SKM-1 (cell line): ENCODE measurements around the gene MMP24.
"Not testable (repeated sequence)": the region's sequence is repeated elsewhere in the genome, so short reads cannot be mapped to it uniquely, and the experiment has no call there.

Experiments
- DNase-seq: peaks from one replicate; lab custom pipeline; 2025; ENCODE audit not compliant: unreplicated experiment; lab: John Stamatoyannopoulos, UW

Gene MMP24

GRCh38 chr20:35305682-35306556 lies 79.4 kb downstream of the MMP24 start:
- peak; percentile 37 for DNase-seq

DNA sequence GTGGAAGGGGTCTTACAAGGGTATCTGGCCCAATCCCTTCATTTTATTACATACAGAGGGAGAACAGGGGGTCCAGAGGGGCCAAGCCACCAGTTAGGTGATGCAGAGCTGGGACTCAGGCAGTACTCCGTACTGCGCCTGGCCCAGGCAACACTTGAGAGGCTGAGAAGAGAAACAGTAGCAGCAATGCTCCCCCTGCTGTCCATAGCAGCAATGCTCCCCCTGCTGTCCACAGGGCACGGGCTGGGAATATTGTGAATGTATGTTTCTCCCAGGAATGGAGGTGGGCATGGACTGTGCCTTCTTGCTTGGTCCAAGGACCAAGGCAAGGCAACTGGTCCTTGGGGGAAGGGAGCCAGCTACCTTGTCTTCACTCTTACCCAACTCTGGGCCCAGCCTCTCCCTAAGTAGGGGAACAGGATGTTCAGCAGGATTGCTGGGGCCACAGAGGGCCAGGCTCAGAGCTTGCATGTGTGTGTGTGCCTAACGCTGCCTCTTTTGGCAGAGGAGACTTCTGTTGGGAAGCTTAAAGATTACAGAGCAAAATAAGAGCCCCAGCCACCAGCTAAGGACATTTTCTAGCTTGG lies 80.5 kb downstream of the MMP24 start:
- peak; percentile 44 for DNase-seq

- no peak for DNase-seq
These were observed 81.5 kb downstream of the MMP24 start for GRCh38 chr20:35307666-35308653.

DNA sequence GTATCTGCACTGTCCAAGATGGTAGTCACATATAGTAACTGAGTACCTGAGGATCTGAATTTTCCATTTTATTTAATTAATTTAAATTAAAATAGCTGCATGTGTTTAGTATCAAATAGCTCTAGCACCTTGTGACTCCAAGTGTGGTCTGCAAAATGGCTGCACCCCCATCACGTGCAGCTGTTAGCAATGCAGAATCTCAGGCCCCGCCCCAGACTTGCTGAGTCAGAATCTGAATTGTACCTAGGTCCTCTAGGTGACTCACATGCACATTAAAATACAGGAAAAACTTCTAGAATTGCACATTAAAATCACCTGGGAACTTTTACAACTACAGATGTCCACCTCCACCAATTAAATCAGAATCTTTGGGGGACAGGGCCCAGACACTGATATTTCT lies 84.9 kb downstream of the MMP24 start:
- DNase-seq, result no peak

DNA sequence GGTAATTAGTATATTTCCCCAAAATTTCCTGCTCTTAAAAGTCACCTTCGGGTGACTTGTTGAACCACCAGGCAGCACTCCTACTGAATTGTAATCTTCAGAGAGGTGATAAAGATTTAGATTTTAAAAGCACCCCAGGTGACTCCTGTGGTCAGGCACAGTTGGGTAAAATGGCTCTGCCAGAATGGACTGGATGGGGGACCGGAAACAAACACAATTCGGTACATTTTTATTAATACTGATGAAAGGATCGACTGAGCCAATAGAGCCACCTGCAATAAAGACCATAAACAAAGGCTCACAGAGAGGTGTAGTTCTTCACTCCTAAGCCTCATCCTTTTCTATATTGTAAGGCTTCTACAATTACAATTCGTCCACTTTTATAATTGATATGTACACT lies 85.3 kb downstream of the MMP24 start:
- no peak for DNase-seq

GRCh38 chr20:35312318-35312717 lies 85.8 kb downstream of the MMP24 start:
- no peak for DNase-seq

- peak; percentile 13 for DNase-seq
These were observed 88.5 kb downstream of the MMP24 start for GRCh38 chr20:35314816-35315631.

- not testable (repeated sequence) for DNase-seq
These were observed 89.1 kb downstream of the MMP24 start for GRCh38 chr20:35315632-35316020.

GRCh38 chr20:35316086-35316485 lies 89.6 kb downstream of the MMP24 start:
- DNase-seq, result no peak

DNA sequence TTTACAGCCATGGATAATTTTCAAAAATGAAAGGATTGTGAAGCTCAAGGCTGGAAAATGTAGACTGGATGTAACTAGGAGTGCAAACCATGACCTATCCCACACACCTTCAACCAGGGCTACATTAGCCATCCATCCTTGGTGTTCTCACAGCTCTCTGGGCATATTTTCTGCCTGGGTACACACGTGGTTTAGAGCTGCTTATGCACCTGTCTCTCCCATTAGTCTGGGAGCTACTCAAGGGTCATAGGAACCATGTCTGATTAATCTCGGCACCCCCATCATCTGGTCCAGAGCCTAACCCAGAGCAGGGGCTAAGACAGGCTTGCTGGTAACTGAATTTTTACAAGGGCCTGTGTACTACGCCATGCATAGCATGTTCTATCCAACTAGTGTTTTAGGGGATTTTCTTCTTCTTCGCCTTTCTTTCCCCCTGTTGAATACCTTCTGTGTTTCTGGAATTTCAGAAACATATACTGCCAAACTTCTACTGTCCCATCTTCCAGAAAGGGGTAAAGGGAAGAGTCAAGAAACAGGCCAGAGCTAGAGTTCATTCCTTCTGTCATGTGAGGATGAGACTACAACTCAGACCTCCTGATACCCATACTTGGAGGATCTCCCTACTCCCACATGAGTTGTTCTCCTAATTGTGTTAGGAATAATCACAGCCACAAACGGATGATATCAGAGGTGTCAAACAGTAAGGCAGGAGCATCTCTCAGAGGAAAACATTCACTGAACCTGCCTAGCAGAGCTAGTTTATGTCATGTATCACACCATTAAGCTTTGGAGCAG lies 91.1 kb downstream of the MMP24 start:
- no peak for DNase-seq

DNA sequence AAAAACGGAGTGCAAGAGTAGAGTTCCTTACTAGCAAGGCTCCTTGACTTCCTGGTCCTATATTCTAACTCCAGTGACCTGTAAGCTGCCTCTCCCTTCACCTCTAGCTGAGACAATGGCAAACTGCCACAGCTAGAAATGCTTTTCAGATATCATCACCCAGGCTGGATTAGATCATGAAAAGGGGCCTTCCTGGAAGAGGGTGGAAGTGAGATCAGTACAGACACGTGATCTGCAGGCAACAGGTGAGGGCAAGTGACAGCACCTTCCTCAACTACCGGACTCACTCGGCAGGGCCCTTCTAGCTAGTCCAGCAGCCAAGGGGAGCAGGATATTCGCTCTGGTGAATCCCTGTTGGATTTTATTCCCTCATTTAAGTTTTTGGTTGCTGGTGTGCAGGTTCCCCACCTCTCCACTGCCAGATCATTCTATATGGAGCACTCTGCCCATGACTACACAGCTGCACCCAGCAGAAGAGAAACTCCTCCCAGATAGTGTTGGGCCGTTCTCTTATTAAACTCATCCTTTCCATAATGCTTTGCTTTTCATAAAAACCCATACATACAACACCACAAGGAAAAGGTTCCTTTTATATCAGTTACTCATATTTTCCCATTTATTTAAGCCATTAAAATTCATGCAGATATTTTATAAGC lies 92.1 kb downstream of the MMP24 start:
- DNase-seq, result no peak

DNA sequence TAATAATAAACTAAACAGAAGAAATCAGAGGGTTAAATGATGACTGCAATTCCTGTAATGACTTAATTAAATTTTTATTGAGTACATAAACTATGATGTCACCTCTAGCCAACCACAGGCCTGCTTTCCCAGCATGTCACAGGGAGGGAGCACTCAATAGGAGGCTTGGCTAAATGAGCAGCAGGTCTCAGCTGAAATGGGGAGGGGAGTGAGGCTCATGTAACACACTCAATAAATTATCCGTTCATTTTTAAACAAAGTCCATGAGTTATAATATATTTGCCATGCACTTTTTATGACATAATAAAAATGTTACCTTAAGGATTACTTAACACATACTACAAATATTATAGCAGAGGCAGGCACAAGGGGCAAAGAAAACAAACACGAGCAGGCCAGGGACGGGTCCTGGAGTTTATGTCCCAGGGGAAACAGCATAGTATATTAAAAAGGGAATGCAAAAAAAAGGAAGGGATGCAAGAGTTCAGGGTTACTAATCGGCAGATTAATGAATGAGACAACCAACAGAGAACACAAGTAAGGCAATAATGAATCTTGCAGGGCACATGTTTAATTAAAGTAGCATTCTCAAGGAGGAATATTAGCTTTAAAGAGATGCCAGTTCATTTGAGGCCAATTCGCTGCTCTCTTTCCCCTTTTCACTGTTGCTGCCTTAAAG lies 92.8 kb downstream of the MMP24 start:
- no peak for DNase-seq

DNA sequence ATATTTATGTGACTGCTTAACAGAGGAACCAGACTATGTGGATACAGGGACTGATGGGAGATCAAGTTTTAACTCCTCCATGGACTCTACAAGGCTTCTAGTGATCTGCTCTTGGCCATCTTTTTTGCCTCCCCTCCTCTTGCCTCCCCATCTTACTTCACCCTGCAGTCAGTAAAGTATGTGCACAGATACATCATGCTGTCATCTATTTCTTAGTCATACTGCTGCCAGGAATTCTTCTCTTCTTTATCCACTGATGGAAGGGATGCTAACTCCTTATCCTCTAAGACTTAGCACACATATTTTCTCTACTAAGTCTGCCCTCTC lies 93.3 kb downstream of the MMP24 start:
- DNase-seq, result no peak

- DNase-seq, result no peak
These were observed 94.1 kb downstream of the MMP24 start for GRCh38 chr20:35320396-35321126.

DNA sequence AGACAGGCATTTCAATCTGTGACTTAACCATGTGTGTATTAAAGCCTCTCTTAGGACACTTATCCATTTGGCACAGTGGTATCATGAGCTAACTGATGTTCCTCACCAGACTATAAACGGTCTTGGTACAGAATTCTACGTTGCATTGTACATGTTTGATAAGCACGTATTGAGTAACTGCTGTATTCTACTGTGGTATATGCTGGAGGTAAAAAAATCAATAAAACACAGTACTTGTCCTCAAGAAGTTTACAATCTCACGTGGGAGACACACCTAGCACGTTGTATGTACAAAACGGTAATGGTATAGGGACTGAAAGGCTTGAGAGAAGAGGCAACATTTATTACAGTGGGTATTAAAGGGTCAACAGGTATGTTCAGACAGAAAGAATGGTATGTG lies 98.9 kb downstream of the MMP24 start:
- DNase-seq, result no peak

DNA sequence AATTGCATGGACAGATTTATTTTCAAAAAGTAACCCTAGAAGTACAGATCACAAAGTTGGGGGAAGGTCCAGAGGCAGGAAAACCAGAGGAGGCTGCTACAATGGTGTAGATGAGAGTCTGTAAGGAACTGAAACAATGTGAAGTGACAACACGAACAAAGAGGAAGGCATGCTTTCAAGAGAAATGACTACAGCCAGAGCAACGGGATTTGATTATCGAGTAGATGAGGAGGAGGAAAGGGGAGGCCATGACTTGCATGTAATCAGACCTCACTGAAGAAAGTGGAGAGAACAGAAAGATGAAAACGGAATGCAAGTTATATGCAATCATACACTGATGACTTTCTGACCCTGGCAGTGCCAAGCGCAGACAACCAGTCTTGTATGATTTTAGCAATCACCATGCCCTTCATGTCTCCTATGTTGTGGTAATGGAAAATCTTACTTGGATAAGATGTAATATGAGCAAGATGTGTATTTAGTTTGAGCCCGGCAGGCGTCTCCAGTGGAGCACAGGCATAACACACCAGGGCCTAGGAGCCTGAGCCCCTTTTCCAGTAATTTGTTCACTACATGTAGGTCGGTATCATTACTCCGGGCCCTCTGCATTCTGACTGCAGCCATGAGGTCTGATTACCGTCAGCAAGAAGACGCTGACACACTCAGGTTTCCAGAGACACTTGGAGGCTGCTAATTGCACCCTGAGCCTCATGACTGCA lies 99.7 kb downstream of the MMP24 start:
- DNase-seq, result no peak
